HFFc6 (cell line): ENCODE measurements around the gene BAX. TPM values are rescaled to one million over a fixed set of nuclear protein-coding genes. Genes with fewer than 3 reads are reported as not detected.
A peak's percentile ranks its signal among the peaks of the same experiment; 100 is the strongest.
"Not testable (repeated sequence)": the region's sequence is repeated elsewhere in the genome, so short reads cannot be mapped to it uniquely, and the experiment has no call there.

Source experiments
- DNase-seq: peaks from one replicate; pipeline ENCODE4 v3.0.0-alpha.2; 2018
- H3K27ac Mint-ChIP-seq: 2 replicates; pipeline ENCODE4 v1.8.0; 2020; ENCODE audit warnings: mild to moderate bottlenecking, mixed read lengths
- H3K27me3 Mint-ChIP-seq: 2 replicates; pipeline ENCODE4 v1.8.0; 2021; ENCODE audit warnings: mild to moderate bottlenecking, moderate library complexity, mixed read lengths; ENCODE audit not compliant: insufficient read depth
- H3K36me3 Mint-ChIP-seq: 2 replicates; pipeline ENCODE4 v1.8.0; 2021; ENCODE audit warnings: low read depth, mixed read lengths
- H3K4me1 Mint-ChIP-seq: 2 replicates; pipeline ENCODE4 v1.8.0; 2020; ENCODE audit warnings: low read depth, mixed read lengths
- H3K4me3 Mint-ChIP-seq: 2 replicates; pipeline ENCODE4 v1.8.0; 2020; ENCODE audit warnings: mild to moderate bottlenecking, moderate library complexity, mixed read lengths
- H3K9me3 Mint-ChIP-seq: 2 replicates; pipeline ENCODE4 v1.8.0; 2020; ENCODE audit warnings: mild to moderate bottlenecking, mixed read lengths
- CTCF ChIP-seq: fragments of 200-600 bp; sonication (generic); IDR thresholded peaks from 2 replicates; pipeline ENCODE4 v1.5.0; 2021; ENCODE audit warnings: antibody characterized with exemption, mild to moderate bottlenecking
- total RNA-seq, 6 experiments: library from RNA; stranded (reverse); fragmentation: NEBNext Ultra II Directional; extraction: Animal tissue kit (Norgen Biotek cat#: 25700); gene quantifications; 2 replicates in 1 of 6; 3 replicates in 5 of 6; pipeline ENCODE4 v1.2.3, GENCODE V29; 2021

Gene BAX
- total RNA-seq, 6 experiments from 2014 or later: 223 to 260 (median 244) TPM

- DNase-seq: peak; percentile 96
- peak overlapping the region; percentile 11 for H3K4me3 Mint-ChIP-seq
- peaks cover 22% of the 10 kb centered on the region for H3K4me1 Mint-ChIP-seq
- no peak for TF ChIP-seq CTCF
- peaks cover 5% of the 10 kb centered on the region; the same call in 1 of the 2 replicates for H3K36me3 Mint-ChIP-seq
- H3K9me3 Mint-ChIP-seq: no peaks in the 10 kb centered on the region
- H3K27ac Mint-ChIP-seq: peak overlapping the region; percentile 82
- peaks cover 9% of the 10 kb centered on the region for H3K27me3 Mint-ChIP-seq
Measured at GRCh38 chr19:48926909-48927308, 27.8 kb upstream of the BAX start.

- not testable (repeated sequence) for H3K27ac Mint-ChIP-seq
Measured at GRCh38 chr19:48927692-48928091, 27.0 kb upstream of the BAX start.

DNA sequence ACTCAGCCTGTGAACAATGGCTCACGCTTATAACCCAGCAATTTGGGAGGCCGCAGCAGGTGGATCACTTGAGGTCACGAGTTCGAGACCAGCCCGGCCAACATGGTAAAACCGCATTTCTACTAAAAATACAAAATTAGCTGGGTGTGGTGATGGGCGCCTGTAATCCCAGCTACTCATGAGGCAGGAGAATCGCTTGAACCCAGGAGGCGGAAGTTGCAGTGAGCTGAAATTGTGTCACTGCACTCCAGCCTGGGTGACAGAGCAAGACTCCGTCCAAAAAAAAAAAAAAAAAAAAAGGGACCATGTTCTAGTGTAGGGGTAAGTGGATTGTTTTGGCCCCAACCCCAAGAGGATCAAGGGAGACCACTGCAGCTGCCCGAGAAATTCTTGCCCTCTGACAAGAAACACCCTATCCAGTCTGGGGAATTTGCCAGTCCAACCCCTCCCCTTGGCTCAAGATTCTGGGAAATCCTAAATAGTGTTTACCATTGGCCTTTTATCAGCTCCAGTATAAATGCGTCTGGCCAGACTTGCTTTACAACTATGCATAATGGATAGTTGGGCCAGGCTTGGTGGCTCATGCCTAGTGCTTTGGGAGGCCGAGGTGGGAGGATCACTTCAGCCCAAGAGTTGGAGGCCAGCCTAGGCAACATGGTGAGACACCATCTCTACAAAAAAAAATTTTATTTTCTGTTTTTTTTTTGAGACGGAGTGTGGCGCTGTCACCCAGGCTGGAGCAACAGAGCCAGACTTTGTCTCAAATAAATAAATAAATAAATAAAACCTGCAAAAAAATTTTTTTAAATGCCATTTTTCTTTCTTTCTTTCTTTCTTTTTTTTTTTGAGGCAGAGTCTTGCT, 26.3 kb upstream of the BAX start:
- Mint-ChIP-seq H3K9me3 (no peaks in the 10 kb centered on the region), H3K27ac (no peak overlapping the region), H3K36me3 (no peaks in the 10 kb centered on the region), H3K4me1 (peaks cover 27% of the 10 kb centered on the region), H3K27me3 (peaks cover 14% of the 10 kb centered on the region), H3K4me3 (no peak overlapping the region)
- TF ChIP-seq CTCF: peak; percentile 24; the same call in 1 of the 2 replicates
- DNase-seq: peak; percentile 0

More at GRCh38 chr19:48927692-48928091, 27.0 kb upstream of the BAX start:
- peaks cover 22% of the 10 kb centered on the region for H3K4me1 Mint-ChIP-seq
- not testable (repeated sequence) for H3K36me3 Mint-ChIP-seq, H3K9me3 Mint-ChIP-seq, DNase-seq, H3K4me3 Mint-ChIP-seq
- H3K27me3 Mint-ChIP-seq: peaks cover 13% of the 10 kb centered on the region

DNA sequence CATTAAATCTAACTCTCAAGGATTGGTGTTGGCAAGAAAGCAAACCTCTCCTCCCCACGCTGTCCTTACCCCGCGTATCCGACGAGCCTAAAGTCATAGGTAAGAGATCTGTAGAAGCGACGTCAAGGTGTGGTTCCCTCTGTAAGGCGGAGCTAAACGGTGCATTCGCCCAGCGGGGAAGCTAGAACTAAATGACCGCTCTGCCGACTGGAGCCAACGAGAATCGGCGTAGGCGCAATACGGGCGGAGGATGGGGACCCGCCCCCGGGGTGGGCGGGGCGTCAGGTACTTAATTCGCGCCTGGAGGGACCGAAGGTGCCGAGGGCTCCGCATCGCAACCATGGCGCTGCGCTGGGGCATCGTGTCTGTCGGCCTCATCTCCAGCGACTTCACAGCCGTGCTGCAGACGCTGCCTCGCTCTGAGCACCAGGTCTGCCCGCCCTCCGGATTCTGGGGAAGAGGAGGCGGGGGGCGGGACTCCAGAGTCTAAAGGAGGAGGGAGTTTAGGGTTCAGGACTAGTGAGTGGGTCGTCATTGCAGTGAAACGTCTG, 21.2 kb upstream of the BAX start, which contains the start of gene DHDH:
Gene DHDH, plus strand, starts transcription at position 318 of the 551 bp plus-strand sequence. Its CDS starts 23 bp downstream, at position 341.
- peaks cover 14% of the 10 kb centered on the region for H3K27me3 Mint-ChIP-seq
- H3K4me1 Mint-ChIP-seq: peaks cover 11% of the 10 kb centered on the region
- H3K4me3 Mint-ChIP-seq: peak within 1 kb of the TSS; percentile 85
- no peaks in the 10 kb centered on the region; the same call in 1 of the 2 replicates for H3K9me3 Mint-ChIP-seq
- H3K36me3 Mint-ChIP-seq: no peaks in the 10 kb centered on the region; the same call in 1 of the 2 replicates
- H3K27ac Mint-ChIP-seq: no peak within 1 kb of the TSS
- no peak for TF ChIP-seq CTCF
- DNase-seq: peak; percentile 9

GRCh38 chr19:48934837-48935236, 19.8 kb upstream of the BAX start:
- Mint-ChIP-seq H3K27me3 (peaks cover 11% of the 10 kb centered on the region), H3K4me3 (no peak overlapping the region), H3K27ac (no peak overlapping the region), H3K4me1 (peaks cover 11% of the 10 kb centered on the region), H3K9me3 (no peaks in the 10 kb centered on the region; the same call in 1 of the 2 replicates), H3K36me3 (no peaks in the 10 kb centered on the region; the same call in 1 of the 2 replicates)
- TF ChIP-seq CTCF: peak; percentile 17; the same call in 1 of the 2 replicates
- DNase-seq: no peak

- DNase-seq: no peak
- Mint-ChIP-seq H3K4me1 (peaks cover 11% of the 10 kb centered on the region), H3K27me3 (peaks cover 11% of the 10 kb centered on the region), H3K27ac (no peak overlapping the region), H3K9me3 (peaks cover 1% of the 10 kb centered on the region), H3K4me3 (no peak overlapping the region), H3K36me3 (peaks cover under 1% of the 10 kb centered on the region; the same call in 1 of the 2 replicates)
- TF ChIP-seq CTCF: no peak
Measured at GRCh38 chr19:48935864-48936263, 18.8 kb upstream of the BAX start.
